Transverse colon (tissue), 4 donors: ENCODE measurements around the gene AWAT2. TPM values are rescaled to one million over a fixed set of nuclear protein-coding genes. Genes with fewer than 3 reads are reported as not detected.

Experiments
- DNase-seq: peaks from one replicate; pipeline ENCODE4 v3.0.0-alpha.2; 2019
- H3K27ac ChIP-seq, 4 donors: fragments of 200-600 bp; sonication (generic); 2 replicates each; pipeline ENCODE4 v1.5.1; 2016 to 2018; ENCODE audit warnings: inconsistent platforms in 4 of 4
- H3K27me3 ChIP-seq: fragments of 200-600 bp; sonication (generic); 2 replicates; pipeline ENCODE4 v1.5.1; 2017; ENCODE audit warnings: inconsistent platforms
- H3K36me3 ChIP-seq, 4 donors: fragments of 200-600 bp; sonication (generic); 2 replicates each; pipeline ENCODE4 v1.5.1; 2017 to 2019; ENCODE audit warnings: inconsistent platforms in 4 of 4
- H3K4me1 ChIP-seq, 4 donors: fragments of 200-600 bp; sonication (generic); 2 replicates each; pipeline ENCODE4 v1.5.1; 2017 to 2020; ENCODE audit warnings: inconsistent platforms in 4 of 4
- H3K4me3 ChIP-seq, 4 donors: fragments of 200-600 bp; sonication (generic); 1 replicate in 1 of 4; 2 replicates in 3 of 4; pipeline versions ENCODE4 v1.5.1 to v1.6.1; 2017 to 2019; ENCODE audit warnings: inconsistent platforms in 4 of 4
- H3K9me3 ChIP-seq, 2 donors: fragments of 200-600 bp; sonication (generic); 2 replicates each; pipeline ENCODE4 v1.5.1; 2017 to 2019; ENCODE audit warnings: inconsistent platforms in 2 of 2
- EP300 ChIP-seq: sonication (generic); formaldehyde crosslinking; IDR thresholded peaks from one replicate; pipeline ENCODE4 v1.6.1; 2017; ENCODE audit warnings: antibody characterized with exemption, low read depth
- POLR2A ChIP-seq: fragments of 450-650 bp; IDR thresholded peaks from one replicate; pipeline ENCODE4 v1.6.1; 2016; ENCODE audit warnings: antibody characterized with exemption, mild to moderate bottlenecking, moderate library complexity
- POLR2AphosphoS5 ChIP-seq, 3 donors: sonication (generic); formaldehyde crosslinking; IDR thresholded peaks; one replicate each; pipeline ENCODE4 v1.6.1; 2016; ENCODE audit warnings: antibody characterized with exemption in 3 of 3
- WGBS, 2 donors: methylation state at CpG; one replicate each; pipeline ENCODE4 v1.1.5; 2018; ENCODE audit warnings: low coverage in 1 of 2; 5-methylcytosine and 5-hydroxymethylcytosine counted together
- in situ Hi-C, 4 donors: fragments of 200-750 bp; cut with MboI; loops; one replicate each; pipeline versions ENCODE4 v1.15.0 to v1.15.1; 2017; ENCODE audit warnings: low sequenced_read_pairs in 3 of 4, low pct_ligation_motif_present in 1 of 4, low pct_unique_long_range_greater_than_20kb in 1 of 4
- intact Hi-C: fragments of 100-400 bp; cut with DNase I; formaldehyde crosslinking; loops from one replicate; pipeline ENCODE4 v1.15.1; 2023; ENCODE audit warnings: low total_unique reads
- total RNA-seq, 4 donors: library from RNA; depleted of rRNA; stranded (reverse); fragments of >200 nt; gene quantifications; one replicate each; pipeline ENCODE4 v1.1.0, GENCODE V29; 2016
- TF ChIP-seq, protein P1 (sequence below), 5 experiments: fragments of 200-600 bp in 3 of 5; fragments of 450-650 bp in 2 of 5; sonication (generic) in 3 of 5; IDR thresholded peaks; 1 replicate in 2 of 5; 2 replicates in 3 of 5; pipeline ENCODE4 v1.5.1; 2016 to 2017; ENCODE audit warnings: antibody characterized with exemption in 5 of 5, inconsistent platforms in 3 of 5, mild to moderate bottlenecking in 2 of 5, moderate library complexity in 1 of 5

AWAT2 gene
- total RNA-seq, 4 donors from 2014 or later = not detected

DNA sequence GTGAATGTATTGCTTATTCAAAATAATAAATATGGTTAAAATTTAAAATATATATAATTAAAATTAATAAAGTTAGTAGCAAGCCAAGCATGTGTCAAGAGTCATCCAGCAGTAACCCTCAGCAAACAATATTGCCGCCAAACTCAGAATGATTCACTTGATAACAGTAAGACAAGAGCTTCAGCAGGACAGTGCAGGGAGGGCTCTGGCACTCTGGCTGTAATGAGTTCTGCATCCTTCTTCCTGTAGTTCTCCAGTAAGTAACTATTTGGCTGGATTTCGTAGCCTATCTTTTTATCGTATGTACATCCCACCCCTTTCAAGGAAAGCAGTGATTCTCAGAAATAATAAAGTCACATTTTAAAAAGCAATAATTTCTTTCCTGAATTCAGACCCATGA lies 30.1 kb upstream of the AWAT2 start:
- Histone ChIP-seq H3K36me3 (no peaks in the 10 kb centered on the region), H3K27ac (no peak overlapping the region), H3K27me3 (no peaks in the 10 kb centered on the region), H3K9me3 (no peaks in the 10 kb centered on the region), H3K4me3 (no peak overlapping the region), H3K4me1 (no peaks in the 10 kb centered on the region)
- in situ Hi-C loops = loop anchor here in 1 of 4 donors (25.0 kb wide), 1 partner anchor 593 kb away; no protein-coding TSS in a partner anchor
- intact Hi-C loops = loop anchor here (5.0 kb wide), 1 partner anchor 1103 kb away; no protein-coding TSS in a partner anchor
- TF ChIP-seq POLR2A (no peak), EP300 (no peak), POLR2AphosphoS5 (IDR thresholded peaks at IDR 0.05) (no peak)
- TF ChIP-seq, protein P1, sequence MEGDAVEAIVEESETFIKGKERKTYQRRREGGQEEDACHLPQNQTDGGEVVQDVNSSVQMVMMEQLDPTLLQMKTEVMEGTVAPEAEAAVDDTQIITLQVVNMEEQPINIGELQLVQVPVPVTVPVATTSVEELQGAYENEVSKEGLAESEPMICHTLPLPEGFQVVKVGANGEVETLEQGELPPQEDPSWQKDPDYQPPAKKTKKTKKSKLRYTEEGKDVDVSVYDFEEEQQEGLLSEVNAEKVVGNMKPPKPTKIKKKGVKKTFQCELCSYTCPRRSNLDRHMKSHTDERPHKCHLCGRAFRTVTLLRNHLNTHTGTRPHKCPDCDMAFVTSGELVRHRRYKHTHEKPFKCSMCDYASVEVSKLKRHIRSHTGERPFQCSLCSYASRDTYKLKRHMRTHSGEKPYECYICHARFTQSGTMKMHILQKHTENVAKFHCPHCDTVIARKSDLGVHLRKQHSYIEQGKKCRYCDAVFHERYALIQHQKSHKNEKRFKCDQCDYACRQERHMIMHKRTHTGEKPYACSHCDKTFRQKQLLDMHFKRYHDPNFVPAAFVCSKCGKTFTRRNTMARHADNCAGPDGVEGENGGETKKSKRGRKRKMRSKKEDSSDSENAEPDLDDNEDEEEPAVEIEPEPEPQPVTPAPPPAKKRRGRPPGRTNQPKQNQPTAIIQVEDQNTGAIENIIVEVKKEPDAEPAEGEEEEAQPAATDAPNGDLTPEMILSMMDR (IDR thresholded peaks at IDR 0.05) = no peak
- no peak for DNase-seq
- WGBS, 2 donors = 51% methylated on average over 3 of the region's 3 CpGs; no CpG with 5 or more reads in 1 of the 2 donors

DNA sequence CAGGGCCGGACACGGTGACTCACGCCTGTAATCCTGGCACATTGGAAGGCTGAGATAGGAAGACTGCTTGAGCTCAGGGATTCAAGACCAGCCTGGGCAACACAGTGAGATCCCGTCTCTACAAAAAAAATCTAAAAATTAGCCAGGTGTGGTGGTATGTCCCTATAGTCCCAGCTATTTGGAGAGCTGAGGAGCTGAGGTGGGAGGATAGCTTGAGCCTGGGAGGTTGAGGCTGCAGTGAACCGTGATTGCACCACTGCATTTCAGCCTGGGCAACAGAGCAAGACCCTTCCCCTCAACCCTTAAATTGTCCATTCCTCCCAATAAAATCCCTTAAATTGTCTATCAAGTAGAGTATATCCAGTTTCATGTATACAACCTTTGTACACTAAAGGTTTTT lies 29.6 kb upstream of the AWAT2 start:
- in situ Hi-C loops (loop anchor here in 1 of 4 donors (25.0 kb wide), 1 partner anchor 592 kb away; no protein-coding TSS in a partner anchor), intact Hi-C loops (loop anchor here (5.0 kb wide), 1 partner anchor 1102 kb away; no protein-coding TSS in a partner anchor)
- Histone ChIP-seq H3K4me1 (no peaks in the 10 kb centered on the region), H3K36me3 (no peaks in the 10 kb centered on the region), H3K4me3 (no peak overlapping the region), H3K27ac (no peak overlapping the region), H3K9me3 (no peaks in the 10 kb centered on the region), H3K27me3 (no peaks in the 10 kb centered on the region)
- DNase-seq = no peak
- TF ChIP-seq, protein P1 (IDR thresholded peaks at IDR 0.05) = no peak
- TF ChIP-seq POLR2AphosphoS5 (IDR thresholded peaks at IDR 0.05) (no peak), POLR2A (no peak), EP300 (no peak)
- WGBS, 2 donors = 86 to 100% methylated on average over 1 to 5 of the region's 5 CpGs

DNA sequence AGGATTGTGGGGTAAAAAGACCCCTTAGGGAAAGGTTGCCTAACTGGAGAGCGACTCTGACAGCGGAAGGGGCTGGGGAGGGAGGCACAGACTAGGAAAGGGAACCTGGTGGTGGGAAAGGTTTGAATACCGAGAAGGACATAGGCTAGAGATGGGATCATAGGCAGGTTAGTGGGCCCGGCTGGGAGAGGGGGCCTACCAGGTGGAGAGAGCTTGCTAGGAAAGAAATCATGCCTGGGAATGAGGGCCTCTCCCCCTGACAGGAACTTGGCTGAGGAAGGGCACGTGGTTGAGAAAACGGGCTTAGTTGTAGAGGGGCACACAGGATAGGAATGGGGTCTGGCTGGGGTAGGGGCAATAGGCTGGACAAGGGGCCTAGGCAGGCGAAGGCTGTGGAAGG lies 16.9 kb upstream of the AWAT2 start:
- Histone ChIP-seq H3K27ac (no peak overlapping the region), H3K9me3 (no peaks in the 10 kb centered on the region), H3K4me3 (no peak overlapping the region), H3K27me3 (no peaks in the 10 kb centered on the region), H3K4me1 (no peaks in the 10 kb centered on the region), H3K36me3 (no peaks in the 10 kb centered on the region)
- TF ChIP-seq EP300 = no peak
- no peak for TF ChIP-seq POLR2AphosphoS5 (IDR thresholded peaks at IDR 0.05)
- TF ChIP-seq, protein P1 (IDR thresholded peaks at IDR 0.05) = no peak
- TF ChIP-seq POLR2A = no peak
- in situ Hi-C loops (no loop called here), intact Hi-C loops (no loop called here)
- 72 to 81% methylated on average over 2 to 7 of the region's 7 CpGs for WGBS, 2 donors
- DNase-seq = no peak

DNA sequence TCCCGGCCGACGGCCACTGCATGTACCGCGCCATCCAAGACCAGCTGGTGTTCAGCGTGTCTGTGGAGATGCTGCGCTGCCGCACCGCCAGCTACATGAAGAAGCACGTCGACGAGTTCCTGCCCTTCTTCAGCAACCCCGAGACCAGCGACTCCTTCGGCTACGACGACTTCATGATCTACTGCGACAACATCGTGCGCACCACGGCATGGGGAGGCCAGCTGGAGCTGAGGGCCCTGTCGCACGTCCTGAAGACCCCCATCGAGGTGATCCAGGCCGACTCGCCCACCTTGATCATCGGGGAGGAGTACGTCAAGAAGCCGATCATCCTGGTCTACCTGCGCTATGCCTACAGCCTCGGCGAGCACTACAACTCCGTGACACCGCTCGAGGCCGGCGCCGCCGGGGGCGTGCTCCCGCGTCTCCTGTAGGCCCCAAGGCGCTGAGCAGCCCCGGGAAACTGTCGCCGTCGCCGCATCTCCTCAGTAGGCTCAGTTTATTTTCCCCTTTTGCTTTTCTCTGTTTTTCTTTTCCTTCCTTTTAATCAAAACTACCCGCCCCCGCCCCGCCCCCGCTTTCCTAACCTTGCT lies 13.3 kb upstream of the AWAT2 start:
- Histone ChIP-seq H3K9me3 (no peaks in the 10 kb centered on the region), H3K27me3 (no peaks in the 10 kb centered on the region), H3K4me1 (no peaks in the 10 kb centered on the region), H3K36me3 (no peaks in the 10 kb centered on the region), H3K27ac (no peak overlapping the region), H3K4me3 (no peak overlapping the region)
- 90% methylated on average over 50 of the region's 52 CpGs; no CpG with 5 or more reads in 1 of the 2 donors for WGBS, 2 donors
- intact Hi-C loops (no loop called here), in situ Hi-C loops (no loop called here)
- TF ChIP-seq POLR2A = no peak
- TF ChIP-seq POLR2AphosphoS5 (IDR thresholded peaks at IDR 0.05) = no peak
- TF ChIP-seq EP300 = no peak
- no peak for DNase-seq
